Peyer's patch (tissue), 4 donors: Measurements from ENCODE around the gene CHCHD4.

Experiments
- CTCF ChIP-seq, 6 experiments: fragments of 450-650 bp in 4 of 6; fragments of 200-600 bp in 2 of 6; sonication (generic) in 1 of 6; IDR thresholded peaks; one replicate each; pipeline ENCODE4 v1.5.1; 2017 to 2019; ENCODE audit warnings: antibody characterized with exemption in 6 of 6, mild to moderate bottlenecking in 3 of 6, moderate library complexity in 1 of 6
- POLR2A ChIP-seq, 2 donors: fragments of 450-650 bp; IDR thresholded peaks; one replicate each; pipeline ENCODE4 v1.5.1; 2017; ENCODE audit warnings: antibody characterized with exemption in 2 of 2, mild to moderate bottlenecking in 2 of 2, moderate library complexity in 2 of 2

GRCh38 chr3:14113965-14114635, 10.6 kb downstream of the CHCHD4 start:
- TF ChIP-seq CTCF (IDR thresholded peaks at IDR 0.05) (peak in 4 of 6 experiments; percentile 9 to 62 (median 58)), POLR2A (IDR thresholded peaks at IDR 0.05) (no peak)
